ENCODE results near the gene E2F1. TPM values are rescaled to one million over a fixed set of nuclear protein-coding genes. Genes with fewer than 3 reads are reported as not detected.
"Not testable (repeated sequence)": the region's sequence is repeated elsewhere in the genome, so short reads cannot be mapped to it uniquely, and the experiment has no call there.

E2F1 gene
- total RNA-seq, 4 donors from 2014 or later = 1.3 to 4.2 (median 1.8) TPM

GRCh38 chr20:33649201-33649681 is 36.9 kb downstream of the E2F1 start:
- Histone ChIP-seq H3K4me1 (peaks cover 0 to 35% (median 4%) of the 10 kb centered on the region in 4 donors), H3K27me3 (no peaks in the 10 kb centered on the region), H3K27ac (no peak overlapping the region), H3K9me3 (no peaks in the 10 kb centered on the region), H3K4me3 (no peak overlapping the region), H3K36me3 (peaks cover 0 to 28% (median 5%) of the 10 kb centered on the region in 3 donors)
- TF ChIP-seq POLR2A (IDR thresholded peaks at IDR 0.05) = no peak
- no peak for TF ChIP-seq CTCF (IDR thresholded peaks at IDR 0.05)
- TF ChIP-seq EP300 (IDR thresholded peaks at IDR 0.05) = no peak
- 81% methylated on average over 19 of the region's 19 CpGs for WGBS, 2 donors
- no peak for DNase-seq (ENCODE audit: low spot score in 2 of 2)

- Histone ChIP-seq H3K4me1 (peaks cover 0 to 34% (median 3%) of the 10 kb centered on the region in 4 donors), H3K9me3 (no peaks in the 10 kb centered on the region), H3K36me3 (peaks cover 0 to 35% (median 5%) of the 10 kb centered on the region in 3 donors), H3K27ac (no peak overlapping the region), H3K27me3 (no peaks in the 10 kb centered on the region), H3K4me3 (no peak overlapping the region)
- no peak for DNase-seq (ENCODE audit: low spot score in 2 of 2)
- TF ChIP-seq CTCF (IDR thresholded peaks at IDR 0.05) (no peak), EP300 (IDR thresholded peaks at IDR 0.05) (no peak), POLR2A (IDR thresholded peaks at IDR 0.05) (no peak)
- WGBS, 2 donors = 84 to 89% methylated on average over 14 of the region's 14 CpGs
Observed at GRCh38 chr20:33648396-33649004, 37.7 kb downstream of the E2F1 start.

GRCh38 chr20:33647603-33648395 is 38.4 kb downstream of the E2F1 start:
- no peaks in the 10 kb centered on the region for H3K27me3 ChIP-seq
- no peaks in the 10 kb centered on the region for H3K9me3 ChIP-seq
- 72 to 74% methylated on average over 11 of the region's 11 CpGs for WGBS, 2 donors
- DNase-seq (ENCODE audit: low spot score in 2 of 2) = no peak
- peaks cover 0 to 27% (median 0%) of the 10 kb centered on the region in 4 donors for H3K4me1 ChIP-seq
- peak overlapping the region in 1 of 4 donors; percentile 18 for H3K4me3 ChIP-seq
- peaks cover 0 to 42% (median 5%) of the 10 kb centered on the region in 3 donors for H3K36me3 ChIP-seq
- H3K27ac ChIP-seq = peak overlapping the region in 2 of 4 donors; percentile 40 to 59
- TF ChIP-seq POLR2A (IDR thresholded peaks at IDR 0.05) (no peak), EP300 (IDR thresholded peaks at IDR 0.05) (no peak), CTCF (IDR thresholded peaks at IDR 0.05) (no peak)

GRCh38 chr20:33646959-33647602 is 39.1 kb downstream of the E2F1 start:
- not testable (repeated sequence) for H3K27me3 ChIP-seq; H3K9me3 ChIP-seq; DNase-seq (ENCODE audit: low spot score in 2 of 2)
- WGBS, 2 donors = 56 to 66% methylated on average over 14 of the region's 14 CpGs
- Histone ChIP-seq H3K36me3 (peaks cover 0 to 49% (median 5%) of the 10 kb centered on the region in 3 donors), H3K27ac (peak overlapping the region in 2 of 4 donors; percentile 40 to 59), H3K4me1 (peaks cover 0 to 27% (median 0%) of the 10 kb centered on the region in 4 donors), H3K4me3 (peak overlapping the region in 1 of 4 donors; percentile 18)

- WGBS, 2 donors = 97 to 99% methylated on average over 5 of the region's 5 CpGs
- no peaks in the 10 kb centered on the region for H3K27me3 ChIP-seq
- no peak for DNase-seq (ENCODE audit: low spot score in 2 of 2)
- H3K4me3 ChIP-seq = no peak overlapping the region
- H3K36me3 ChIP-seq = peaks cover 0 to 58% (median 5%) of the 10 kb centered on the region in 3 donors
- H3K4me1 ChIP-seq = peaks cover 0 to 27% (median 0%) of the 10 kb centered on the region in 4 donors
- H3K9me3 ChIP-seq = no peaks in the 10 kb centered on the region
- H3K27ac ChIP-seq = no peak overlapping the region
- TF ChIP-seq POLR2A (IDR thresholded peaks at IDR 0.05) (no peak), EP300 (IDR thresholded peaks at IDR 0.05) (no peak), CTCF (IDR thresholded peaks at IDR 0.05) (no peak)
Observed at GRCh38 chr20:33646191-33646590, 40.0 kb downstream of the E2F1 start.

Data from tibial nerve (tissue), 4 donors.